EH (cell line): Measurements from ENCODE around the gene PPAT.
"Not testable (repeated sequence)": the region's sequence is repeated elsewhere in the genome, so short reads cannot be mapped to it uniquely, and the experiment has no call there.

Experiments used
- DNase-seq: peaks from one replicate; pipeline ENCODE4 v3.0.0-alpha.2; 2015; ENCODE audit warnings: low read depth

The PPAT gene

GRCh38 chr4:56435140-56435926 is at the start of gene PPAT:
PPAT (minus strand) TSS chr4:56435615; CDS start chr4:56435477, 138 bp downstream.
- peak; percentile 98 for DNase-seq

- no peak for DNase-seq
Measured at GRCh38 chr4:56480691-56481090, 45.3 kb upstream of the PPAT start.

GRCh38 chr4:56477192-56477702 is 41.8 kb upstream of the PPAT start:
- no peak for DNase-seq

- DNase-seq = no peak
Measured at GRCh38 chr4:56475917-56476316, 40.5 kb upstream of the PPAT start.

- DNase-seq = no peak
Measured at GRCh38 chr4:56469489-56470210, 34.2 kb upstream of the PPAT start.

- no peak for DNase-seq
Measured at GRCh38 chr4:56468097-56468422, 32.6 kb upstream of the PPAT start.

- DNase-seq = peak; percentile 95
Measured at GRCh38 chr4:56467284-56468096, 32.1 kb upstream of the PPAT start, which contains the start of gene SRP72. SRP72 (plus strand) TSS chr4:56467617; CDS start chr4:56467636, 19 bp downstream.

GRCh38 chr4:56466910-56467283 is 31.5 kb upstream of the PPAT start:
- no peak for DNase-seq

- DNase-seq = peak; percentile 91
Measured at GRCh38 chr4:56466296-56466761, 30.9 kb upstream of the PPAT start.

- peak; percentile 47 for DNase-seq
Measured at GRCh38 chr4:56465599-56466295, 30.3 kb upstream of the PPAT start.

GRCh38 chr4:56464581-56464980 is 29.2 kb upstream of the PPAT start:
- DNase-seq = no peak

- DNase-seq = no peak
Measured at GRCh38 chr4:56463711-56464110, 28.3 kb upstream of the PPAT start.

- no peak for DNase-seq
Measured at GRCh38 chr4:56462157-56462556, 26.7 kb upstream of the PPAT start.

GRCh38 chr4:56460085-56460484 is 24.7 kb upstream of the PPAT start:
- DNase-seq = peak; percentile 7

- no peak for DNase-seq
Measured at GRCh38 chr4:56450342-56450741, 14.9 kb upstream of the PPAT start.

- not testable (repeated sequence) for DNase-seq
Measured at GRCh38 chr4:56449475-56449874, 14.1 kb upstream of the PPAT start.

- DNase-seq = no peak
Measured at GRCh38 chr4:56448301-56448700, 12.9 kb upstream of the PPAT start.

GRCh38 chr4:56445699-56446098 is 10.3 kb upstream of the PPAT start:
- no peak for DNase-seq

- DNase-seq = no peak
Measured at GRCh38 chr4:56444719-56445118, 9.3 kb upstream of the PPAT start.

GRCh38 chr4:56440983-56441382 is 5.6 kb upstream of the PPAT start:
- no peak for DNase-seq

- DNase-seq = peak; percentile 31
Measured at GRCh38 chr4:56438766-56439165, 3.4 kb upstream of the PPAT start.
